GM12873 (cell line): ENCODE data around the gene RNLS.

Source experiments
- CTCF ChIP-seq: IDR thresholded peaks from 2 replicates; pipeline ENCODE4 v1.5.1; 2012; ENCODE audit warnings: low read depth, mild to moderate bottlenecking, moderate library complexity, low read length, control low read depth; ENCODE audit not compliant: insufficient read depth; ENCODE audit errors: missing control alignments

Gene RNLS

GRCh38 chr10:88530093-88530492 lies 53.0 kb downstream of the RNLS start:
- TF ChIP-seq CTCF: no peak

- no peak for TF ChIP-seq CTCF
Observed at GRCh38 chr10:88528806-88529570, 54.1 kb downstream of the RNLS start.

- TF ChIP-seq CTCF: no peak
Observed at GRCh38 chr10:88528201-88528600, 54.9 kb downstream of the RNLS start.

GRCh38 chr10:88527245-88527644 lies 55.9 kb downstream of the RNLS start:
- no peak for TF ChIP-seq CTCF

- no peak for TF ChIP-seq CTCF
Observed at GRCh38 chr10:88526501-88527105, 56.5 kb downstream of the RNLS start.

- no peak for TF ChIP-seq CTCF
Observed at GRCh38 chr10:88525371-88526069, 57.6 kb downstream of the RNLS start.

- TF ChIP-seq CTCF: no peak
Observed at GRCh38 chr10:88523739-88524400, 59.2 kb downstream of the RNLS start.
